Ecto neural progenitor cell (in vitro differentiated cells): ENCODE measurements around the gene XG.
"Not testable (repeated sequence)": the region's sequence is repeated elsewhere in the genome, so short reads cannot be mapped to it uniquely, and the experiment has no call there.

Experiments used
- DNase-seq: peaks from one replicate; pipeline ENCODE4 v3.0.0-alpha.2; 2018; ENCODE audit warnings: low spot score

Gene XG

GRCh38 chrX:2733286-2733685 lies 18.6 kb upstream of the XG start:
- DNase-seq: no peak

DNA sequence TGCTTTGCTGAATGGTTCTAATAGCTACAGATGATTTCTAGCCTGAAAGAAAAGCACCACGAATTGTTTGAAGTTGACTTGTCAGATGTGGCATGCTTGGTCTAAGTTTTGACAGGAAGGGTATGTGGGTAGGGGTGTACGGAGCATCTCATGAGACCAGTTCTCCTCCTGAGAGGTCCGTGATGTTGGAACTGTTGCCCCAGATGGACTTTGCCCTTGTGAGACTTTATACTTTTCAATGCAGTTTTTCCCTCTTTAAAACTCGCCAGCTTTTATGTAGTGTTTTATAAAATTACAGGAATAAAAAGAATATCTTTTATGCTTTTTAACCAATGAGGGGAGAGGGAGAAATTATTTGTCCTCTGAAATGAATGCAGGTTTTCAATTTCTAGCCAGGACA lies 16.6 kb upstream of the XG start:
- no peak for DNase-seq

GRCh38 chrX:2740672-2741071 lies 11.2 kb upstream of the XG start:
- DNase-seq: no peak

DNA sequence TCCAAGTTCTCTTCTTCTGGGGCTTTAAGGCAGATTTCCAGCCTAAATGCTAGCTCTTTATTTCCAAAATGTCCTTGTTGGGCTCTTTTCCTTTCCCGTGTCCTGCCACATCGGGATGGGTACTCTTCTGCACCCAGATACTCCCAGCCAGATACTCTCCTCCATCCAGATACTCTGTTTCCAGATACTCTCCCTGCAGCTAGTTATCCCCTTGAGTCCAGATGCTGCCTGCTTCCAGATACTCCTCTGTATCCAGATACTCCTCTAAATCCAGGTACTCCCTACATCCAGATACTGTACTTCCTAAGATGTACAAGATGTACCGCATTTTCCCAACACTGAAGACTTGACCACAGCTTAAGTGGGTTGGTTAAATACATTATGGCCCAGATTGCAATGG lies 10.5 kb upstream of the XG start:
- DNase-seq: no peak

DNA sequence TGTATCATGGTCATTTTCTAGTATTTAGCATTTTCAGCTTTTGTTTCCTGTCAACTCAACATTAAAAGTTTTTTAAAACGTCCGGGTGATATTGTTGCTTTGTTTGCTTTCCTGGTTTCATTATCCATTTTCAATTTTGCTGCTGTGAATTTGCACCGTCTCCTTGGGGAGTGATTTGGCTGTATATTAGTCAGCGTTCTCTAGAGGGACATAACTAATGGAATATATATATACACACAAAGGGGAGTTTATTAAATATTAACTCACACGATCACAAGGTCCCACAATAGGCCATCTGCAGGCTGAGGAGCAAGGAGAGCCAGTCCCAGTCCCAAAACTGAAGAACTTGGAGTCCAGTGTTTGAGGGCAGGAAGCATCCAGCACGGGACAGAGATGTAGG lies 5.6 kb upstream of the XG start:
- not testable (repeated sequence) for DNase-seq

DNA sequence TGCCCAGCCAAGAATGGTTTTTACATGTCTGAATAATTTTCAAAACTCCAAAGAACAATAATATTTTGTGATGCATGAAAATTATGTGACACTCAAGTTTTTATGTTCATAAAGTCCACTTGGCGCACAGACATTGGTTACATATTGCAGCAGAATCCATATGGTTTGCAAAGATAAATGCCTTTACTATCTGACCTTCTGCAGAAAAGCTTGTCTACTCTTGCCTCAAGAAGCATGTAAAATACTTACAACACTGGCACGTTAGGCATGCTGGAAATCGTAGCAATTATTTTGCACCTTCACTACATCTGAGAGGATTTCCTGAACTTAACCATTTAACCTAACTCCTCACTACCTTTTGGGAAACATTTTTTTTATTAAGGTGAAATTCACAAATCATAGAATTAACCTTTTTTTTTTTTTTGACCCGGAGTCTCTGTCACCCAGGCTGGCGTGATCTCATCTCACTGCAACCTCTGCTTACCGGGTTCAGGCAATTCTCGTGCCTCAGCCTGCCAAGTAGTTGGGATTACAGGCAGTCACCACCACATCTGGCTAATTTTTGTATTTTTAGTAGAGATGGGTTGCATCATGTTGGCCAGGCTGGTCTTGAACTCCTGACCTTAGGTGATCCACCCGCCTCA lies 3.5 kb upstream of the XG start:
- no peak for DNase-seq

DNA sequence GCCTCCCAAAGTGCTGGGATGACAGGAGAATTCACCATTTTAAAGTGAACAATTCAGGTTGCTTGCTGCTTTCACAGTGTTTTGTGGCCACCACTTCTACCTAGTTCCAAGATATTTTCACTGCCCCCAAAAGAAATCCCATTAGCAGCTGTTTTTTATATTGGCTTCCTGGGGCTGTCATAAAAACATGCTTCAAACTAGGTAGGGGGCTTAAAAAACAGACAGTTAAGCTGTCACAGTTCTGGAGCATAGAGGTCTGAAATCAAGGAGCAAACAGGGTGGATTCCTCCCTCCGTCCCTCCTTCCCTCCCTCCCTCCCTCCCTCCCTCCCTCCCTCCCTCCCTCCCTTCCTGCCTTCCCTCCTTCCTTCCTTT lies 3.0 kb upstream of the XG start:
- DNase-seq: no peak

DNA sequence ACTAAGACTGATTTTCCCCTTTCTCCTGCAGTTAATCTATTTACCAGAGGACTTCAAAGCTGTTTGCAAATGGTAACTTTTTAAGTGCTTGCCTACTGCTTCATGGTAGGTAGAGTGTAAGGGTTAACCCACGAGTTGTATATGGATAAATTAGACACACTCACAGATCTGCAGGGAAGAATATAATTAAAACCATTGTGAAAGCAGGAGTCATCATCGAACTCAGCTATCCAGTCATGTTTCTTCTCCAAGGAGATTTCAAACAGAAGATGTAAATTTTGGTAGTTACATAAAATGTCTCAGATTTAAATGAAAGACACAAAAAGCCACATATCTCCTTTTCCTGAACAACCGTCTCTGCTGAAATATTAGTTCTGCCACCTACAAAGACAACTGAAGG lies 549 bp upstream of the XG start:
- no peak for DNase-seq

- DNase-seq: not testable (repeated sequence)
These were observed 601 bp downstream of the XG start for GRCh38 chrX:2752441-2752840.

- not testable (repeated sequence) for DNase-seq
These were observed 3.4 kb downstream of the XG start for GRCh38 chrX:2755163-2755715.

DNA sequence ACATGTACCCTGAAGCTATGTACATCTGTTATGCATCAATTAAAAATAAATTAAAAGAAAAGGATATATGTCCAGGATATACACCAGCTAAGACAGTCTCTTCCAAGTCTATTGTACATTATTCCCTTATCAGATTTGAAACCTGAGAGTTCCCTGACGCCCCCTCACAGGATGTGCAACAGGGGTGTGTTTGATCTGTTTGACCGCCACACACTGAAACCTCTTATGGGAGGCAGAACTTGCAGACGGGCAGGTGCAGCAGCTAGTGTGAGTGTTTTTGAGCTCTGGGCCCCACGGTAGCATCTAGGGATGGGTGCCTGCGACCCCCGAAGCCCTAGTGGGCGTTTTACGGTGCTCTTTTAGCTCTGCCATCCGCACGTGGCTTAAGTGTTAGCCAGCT lies 4.7 kb downstream of the XG start:
- DNase-seq: no peak

DNA sequence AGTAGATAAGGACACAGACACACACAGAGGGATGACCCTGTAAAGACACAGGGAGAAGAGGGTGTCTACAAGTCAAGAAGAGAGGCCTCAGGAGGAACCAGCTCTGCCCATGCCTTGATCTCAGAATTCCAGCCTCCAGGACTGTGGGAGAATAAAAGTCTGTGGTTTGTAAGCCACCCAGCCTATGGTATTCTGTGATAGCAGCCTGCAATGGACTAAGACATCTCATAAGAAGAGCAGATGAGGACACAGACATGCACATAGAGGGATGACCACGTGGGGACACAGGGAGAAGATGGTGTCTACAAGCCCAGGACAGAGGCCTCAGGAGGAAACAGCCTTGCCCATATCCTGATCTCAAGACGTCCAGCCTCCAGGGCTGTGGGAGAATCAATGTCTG lies 9.4 kb downstream of the XG start:
- DNase-seq: no peak

DNA sequence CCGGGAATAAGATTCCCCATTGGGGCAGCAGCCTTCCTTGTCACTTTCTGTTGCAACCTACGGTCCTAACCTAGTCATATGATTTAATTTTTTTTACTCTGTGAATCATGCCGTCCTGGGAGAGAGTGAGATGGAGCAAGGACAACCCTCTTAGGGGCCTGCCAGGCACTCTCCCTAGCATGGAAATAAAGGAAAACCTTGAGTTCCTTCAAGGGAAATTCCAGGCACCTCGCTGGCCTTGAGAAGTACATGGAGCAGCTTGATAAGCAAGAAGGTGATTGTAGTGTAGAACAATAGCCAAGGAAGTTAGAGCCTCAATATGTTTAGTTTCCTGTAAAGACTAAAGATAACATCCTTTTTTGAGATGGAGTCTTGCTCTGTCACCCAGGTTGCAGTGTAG lies 10.8 kb downstream of the XG start:
- not testable (repeated sequence) for DNase-seq

DNA sequence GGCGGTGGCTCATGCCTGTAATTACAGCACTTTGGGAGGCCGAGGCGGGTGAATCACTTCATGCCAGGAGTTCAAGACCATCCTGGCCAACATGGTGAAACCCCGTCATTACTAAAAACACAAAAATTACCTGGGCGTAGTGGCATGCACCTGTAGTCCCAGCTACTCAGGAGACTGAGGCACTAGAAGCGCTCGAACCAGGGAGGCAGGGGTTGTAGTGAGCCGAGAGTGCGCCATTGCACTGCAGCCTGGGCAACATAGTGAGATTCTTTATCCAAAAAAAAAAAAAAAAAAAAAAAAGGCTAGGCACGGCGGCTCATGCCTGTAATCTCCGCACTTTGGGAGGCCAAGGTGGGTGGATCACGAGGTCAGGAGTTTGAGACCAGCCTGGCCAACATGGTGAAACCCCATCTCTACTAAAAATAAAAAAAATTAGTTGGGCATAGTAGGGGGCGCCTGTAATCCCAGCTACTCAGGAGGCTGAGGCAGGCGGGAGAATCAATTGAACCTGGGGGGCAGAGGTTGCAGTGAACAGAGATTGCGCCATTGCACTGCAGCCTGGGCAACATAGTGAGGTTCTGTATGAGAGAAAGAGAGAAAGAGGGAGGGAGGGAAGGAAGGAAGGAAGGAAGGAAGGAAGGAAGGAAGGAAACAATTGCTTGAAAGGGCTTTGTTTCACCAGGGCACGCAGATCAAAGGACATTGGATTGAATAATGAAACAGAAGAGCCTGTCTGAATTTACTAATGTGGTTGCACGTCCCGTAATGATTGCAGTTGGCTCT lies 13.1 kb downstream of the XG start:
- DNase-seq: not testable (repeated sequence)

- DNase-seq: no peak
These were observed 13.7 kb downstream of the XG start for GRCh38 chrX:2765549-2765830.

- DNase-seq: no peak
These were observed 15.1 kb downstream of the XG start for GRCh38 chrX:2766906-2767305.

GRCh38 chrX:2767631-2768455 lies 16.0 kb downstream of the XG start:
- peak; percentile 54 for DNase-seq

DNA sequence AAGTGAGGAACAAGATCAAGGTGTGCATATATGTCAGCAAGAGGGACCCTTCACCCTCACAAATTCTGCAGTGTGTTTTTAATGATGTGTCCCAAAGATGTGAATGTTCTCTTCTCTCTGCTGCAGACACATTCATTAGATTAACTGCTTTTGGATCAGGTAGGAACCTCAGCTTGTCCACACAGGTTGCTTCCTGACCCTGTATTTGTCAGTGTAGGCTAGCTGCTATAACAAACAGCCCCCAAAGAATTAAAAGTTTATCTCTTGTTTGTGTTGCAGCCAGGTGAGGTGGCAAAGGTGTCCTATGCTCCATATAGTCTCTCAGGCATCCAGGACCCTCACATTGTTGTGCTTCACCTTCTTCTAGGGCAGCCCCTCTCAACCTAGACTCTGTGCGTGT lies 17.8 kb downstream of the XG start:
- no peak for DNase-seq

- not testable (repeated sequence) for DNase-seq
These were observed 21.6 kb downstream of the XG start for GRCh38 chrX:2773166-2774055.

- DNase-seq: no peak
These were observed 22.2 kb downstream of the XG start for GRCh38 chrX:2774057-2774456.

- DNase-seq: no peak
These were observed 22.9 kb downstream of the XG start for GRCh38 chrX:2774776-2775175.
